ENCODE measurements around the gene ADIPOR2.

ADIPOR2 gene

DNA sequence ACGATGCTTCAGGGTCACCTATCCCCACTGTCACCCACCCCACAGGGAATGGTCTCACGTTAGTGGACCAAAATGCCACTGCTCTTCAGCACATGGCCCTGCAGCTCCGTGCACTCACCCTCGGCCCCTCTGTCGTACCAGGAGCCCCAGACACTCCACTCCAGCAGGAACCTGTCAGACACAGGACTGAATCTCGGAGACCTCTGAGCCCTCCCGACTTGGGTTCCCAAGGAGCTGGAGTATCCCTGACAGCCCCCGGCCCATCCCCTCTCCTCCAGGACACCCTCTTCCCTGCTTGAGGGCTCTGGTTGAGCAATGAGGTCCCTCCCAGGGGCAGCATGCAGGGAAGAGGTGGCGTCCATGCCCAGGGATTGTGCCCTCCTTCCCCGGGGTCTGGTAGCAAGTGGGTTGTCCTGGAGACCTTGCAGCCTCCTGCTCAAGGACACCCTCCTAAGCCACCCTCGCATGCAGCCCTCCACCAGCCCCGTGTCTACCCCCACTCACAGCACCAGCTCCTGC lies 109.1 kb downstream of the ADIPOR2 start:
- DNase-seq (ENCODE audit: low spot score), result no peak

DNA sequence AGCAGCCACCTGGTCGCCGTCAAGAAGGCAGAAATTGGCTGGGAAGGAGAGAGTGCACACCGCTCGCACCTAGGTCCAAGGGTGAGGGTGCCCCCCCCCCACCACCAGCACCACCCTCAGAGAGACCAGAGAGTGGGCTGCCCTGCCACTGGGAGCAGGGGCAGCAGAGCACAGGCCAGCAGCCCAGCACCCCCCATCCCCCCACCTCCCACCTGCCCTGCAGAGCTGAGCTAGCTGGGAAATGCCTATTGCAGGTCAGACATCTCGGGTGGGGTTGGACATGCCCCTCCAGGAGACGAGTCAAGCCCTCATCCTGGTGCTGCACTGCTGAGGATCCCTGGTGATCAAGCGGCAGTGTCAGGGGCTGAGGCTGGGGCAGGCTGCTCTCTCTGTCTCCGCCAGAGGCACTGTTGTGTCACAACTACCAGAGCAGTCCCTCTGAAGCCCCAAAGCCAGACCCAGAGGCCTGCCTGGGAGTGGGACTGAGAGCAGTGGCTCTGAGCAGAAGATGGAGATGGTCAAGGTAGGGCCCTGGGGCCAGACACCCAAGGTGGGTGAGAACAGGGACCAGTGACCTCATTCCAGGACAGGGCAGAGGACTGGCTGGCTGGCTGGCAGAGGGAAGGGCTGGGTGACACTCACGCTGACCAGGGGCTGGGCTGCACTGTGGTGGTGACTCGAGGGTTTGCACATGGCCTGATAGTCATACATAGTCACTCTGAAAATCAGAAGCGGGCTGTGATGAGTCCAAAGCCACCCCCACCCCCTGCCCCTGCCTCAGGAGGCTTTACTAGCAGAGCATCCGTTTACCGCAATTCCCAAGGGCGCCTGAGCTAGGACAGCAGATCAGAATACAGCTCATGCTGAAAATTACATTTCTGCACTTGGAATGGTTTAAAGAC lies 109.8 kb downstream of the ADIPOR2 start:
- DNase-seq (ENCODE audit: low spot score), result peak; percentile 68

DNA sequence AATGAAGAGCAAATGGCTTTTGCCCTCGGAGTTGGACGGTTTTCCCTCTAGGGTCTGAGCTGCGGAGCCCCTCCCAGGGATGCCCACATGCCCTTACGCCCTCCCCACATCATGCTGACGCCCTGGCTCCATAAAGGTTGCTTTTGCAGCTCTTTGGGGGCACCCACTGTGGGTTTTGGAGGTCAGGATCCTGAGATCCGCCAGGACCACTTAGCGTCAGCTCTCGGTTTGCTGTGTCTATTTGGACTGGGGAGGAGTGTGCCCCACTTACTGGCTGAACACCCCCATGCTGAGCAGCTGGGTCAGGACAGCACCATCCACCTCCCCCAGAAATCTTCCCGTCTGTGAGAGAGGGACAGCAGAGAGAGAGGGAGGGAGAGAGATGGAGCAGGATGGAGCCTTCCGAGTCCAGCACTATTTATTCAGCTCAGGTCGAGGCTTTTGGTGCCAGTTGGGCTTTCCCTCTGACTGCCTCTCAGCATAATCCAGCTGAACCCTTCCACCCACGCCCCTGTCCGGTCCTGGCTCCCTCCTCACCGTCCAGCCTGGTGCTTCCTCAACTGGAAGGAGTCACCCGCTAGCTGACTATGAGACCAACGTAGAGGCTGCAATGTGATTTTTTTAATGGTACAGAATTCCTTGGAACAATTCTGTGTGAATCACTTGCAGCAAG lies 110.6 kb downstream of the ADIPOR2 start:
- DNase-seq (ENCODE audit: low spot score), result no peak

DNA sequence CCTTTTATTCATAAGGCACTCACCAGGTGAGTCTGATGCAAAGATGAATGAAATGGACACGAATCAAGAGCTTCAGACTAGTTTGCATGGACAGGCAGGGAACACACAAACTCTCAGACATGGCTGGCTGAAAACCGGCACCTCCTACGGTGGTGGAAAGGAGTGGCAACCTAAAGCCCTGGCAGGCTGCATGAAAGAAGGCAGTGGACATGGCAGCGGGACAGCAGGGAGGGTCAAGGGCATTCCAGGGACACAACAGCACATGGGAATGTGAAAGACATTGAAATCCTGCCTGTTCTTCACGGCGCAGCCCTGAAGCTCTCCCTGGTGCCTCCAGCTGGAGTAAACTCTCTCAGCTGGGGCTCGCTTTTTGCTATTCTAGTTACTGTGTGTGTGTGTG lies 112.9 kb downstream of the ADIPOR2 start:
- no peak for DNase-seq (ENCODE audit: low spot score)

DNA sequence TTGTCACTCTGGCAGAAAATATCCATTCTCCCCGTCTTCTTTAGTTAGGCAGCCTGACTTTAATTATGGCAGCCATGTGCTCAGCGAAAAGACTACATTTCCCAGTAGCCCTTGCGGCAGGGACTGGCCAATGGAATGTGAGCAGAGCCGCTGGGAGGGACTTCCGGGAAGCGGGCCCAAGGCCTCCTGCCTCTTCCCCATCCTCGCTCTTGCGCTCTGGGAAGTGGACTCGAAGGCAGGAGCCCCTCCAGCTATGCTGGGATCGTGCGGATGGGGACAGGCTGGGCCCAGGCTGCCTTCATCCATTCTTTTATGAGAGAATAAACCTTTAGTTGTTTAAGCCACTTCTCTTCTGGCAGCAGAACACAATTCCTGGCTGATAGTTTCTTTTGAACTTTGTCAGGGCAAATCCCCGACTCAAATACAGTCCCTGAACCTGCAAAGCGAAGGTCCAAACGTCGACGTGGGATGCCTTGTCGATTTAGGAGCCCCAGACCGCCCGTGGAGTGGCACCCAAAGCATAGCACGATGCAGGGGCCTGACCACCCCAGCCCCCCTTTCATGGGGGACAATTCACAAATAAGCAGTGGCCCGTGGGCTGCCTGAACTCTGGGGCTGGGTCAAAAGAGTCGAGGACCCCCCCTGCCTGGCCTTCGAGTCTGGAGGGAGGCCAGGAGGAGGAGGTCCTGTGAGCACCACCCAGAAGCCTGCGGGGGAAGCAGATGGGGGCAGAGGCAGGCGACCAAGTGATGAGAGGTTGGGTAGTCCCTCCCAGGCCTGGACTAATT lies 113.9 kb downstream of the ADIPOR2 start:
- peak; percentile 93 for DNase-seq (ENCODE audit: low spot score)

DNA sequence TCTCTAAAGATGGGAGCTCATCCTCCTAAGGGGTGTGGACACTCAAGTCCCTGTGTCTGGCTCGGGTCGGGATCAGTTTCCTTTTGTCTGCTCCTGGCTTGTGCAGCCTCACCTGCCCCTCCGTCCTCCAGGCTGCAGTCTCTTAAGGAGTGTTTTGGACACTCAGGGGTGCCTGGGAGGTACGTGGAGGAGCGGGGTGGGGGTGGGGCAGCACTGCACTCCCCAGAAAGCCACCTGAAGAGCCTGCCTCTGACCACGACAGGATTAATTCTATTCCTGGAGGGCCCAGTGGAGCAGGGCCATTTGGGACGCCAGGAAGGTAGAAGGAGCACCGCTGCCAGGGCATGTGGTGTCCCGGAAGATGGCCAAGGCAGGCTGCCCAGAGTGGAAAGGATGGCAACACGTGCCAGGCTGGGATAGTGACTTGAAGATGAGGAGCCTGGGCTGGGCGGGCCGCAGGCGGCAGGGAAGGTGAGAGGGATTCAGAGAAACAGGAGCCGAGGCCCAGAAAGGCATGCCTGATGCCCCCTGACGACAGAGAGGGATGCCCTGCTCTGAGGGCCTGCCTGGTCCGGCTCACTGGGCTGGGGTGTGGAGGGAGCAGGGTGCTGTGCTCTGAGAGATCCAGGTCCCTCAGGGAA lies 114.7 kb downstream of the ADIPOR2 start:
- DNase-seq (ENCODE audit: low spot score), result no peak

DNA sequence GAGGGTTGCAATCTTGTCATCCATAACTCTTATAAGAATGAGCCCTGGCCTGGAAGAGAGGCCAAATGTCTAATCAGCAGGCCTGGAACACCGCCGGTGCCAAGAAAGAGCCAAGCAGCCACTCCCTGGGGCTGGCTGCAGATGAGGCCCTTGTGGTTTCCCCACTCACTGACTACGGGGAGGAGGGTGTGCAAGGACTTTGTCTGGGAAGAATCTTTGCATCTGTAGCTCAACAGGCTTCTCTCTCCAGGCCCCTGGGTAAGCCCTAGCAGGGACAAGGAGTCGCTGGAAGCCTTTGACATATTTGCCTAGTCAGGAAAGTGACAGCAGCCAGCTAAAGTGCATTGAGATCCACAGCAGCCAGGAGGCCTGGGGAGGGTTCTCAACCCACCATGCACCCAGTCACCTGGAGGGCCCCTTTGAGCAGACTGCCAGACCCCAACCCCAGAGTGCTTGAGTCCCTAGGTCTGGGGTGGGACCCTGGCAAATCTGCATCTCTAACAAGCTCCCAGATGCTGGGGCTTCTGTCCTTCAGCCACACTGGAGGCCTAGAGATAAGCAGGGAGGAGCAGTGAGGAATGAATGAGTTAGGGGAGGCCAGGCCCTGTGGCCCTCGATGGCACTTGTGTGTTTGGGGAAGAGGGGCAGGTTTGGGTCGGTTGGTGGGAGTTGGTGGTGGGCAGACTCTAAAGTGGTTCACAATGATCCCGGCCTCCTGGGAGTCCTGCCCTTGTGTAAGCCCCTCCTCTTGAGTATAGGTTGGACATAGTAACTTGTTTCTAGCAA lies 115.6 kb downstream of the ADIPOR2 start:
- no peak for DNase-seq (ENCODE audit: low spot score)

DNA sequence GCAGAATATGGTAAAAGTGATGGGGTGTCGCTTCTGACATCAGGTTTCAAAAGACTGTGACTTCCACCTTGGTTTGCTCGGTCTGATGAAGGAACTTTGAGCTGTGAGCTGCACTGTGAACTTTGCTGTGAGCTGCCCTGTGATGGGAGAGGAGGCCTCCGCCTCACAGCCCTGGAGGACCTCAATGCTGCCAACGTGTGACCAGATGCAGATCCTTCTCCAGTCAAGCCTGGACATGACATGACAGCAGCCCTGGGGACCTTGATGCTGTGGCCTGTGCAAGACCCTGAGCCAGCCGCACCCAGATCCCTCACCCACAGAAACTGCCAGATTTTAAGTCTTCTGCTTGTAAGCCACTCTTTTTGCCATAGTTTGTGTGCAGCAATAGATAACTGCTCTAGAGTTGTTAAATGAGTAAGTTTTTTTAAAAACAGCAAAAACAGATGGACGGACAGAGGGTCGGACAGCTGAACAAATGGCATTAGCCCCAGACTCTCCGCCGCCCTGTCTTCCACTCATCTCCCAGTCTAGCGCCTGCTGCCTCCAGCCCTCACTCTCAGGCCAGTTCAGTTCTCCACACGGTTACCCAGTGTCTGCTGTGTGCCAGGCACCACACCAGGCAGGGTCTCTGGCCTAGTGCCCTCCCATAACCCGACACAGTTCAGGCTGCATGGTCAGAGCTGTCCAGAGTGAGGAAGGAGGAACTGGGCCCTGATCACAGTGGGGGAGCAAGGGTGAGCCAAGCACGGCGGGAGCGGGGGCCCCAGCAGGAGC lies 116.4 kb downstream of the ADIPOR2 start:
- no peak for DNase-seq (ENCODE audit: low spot score)

DNA sequence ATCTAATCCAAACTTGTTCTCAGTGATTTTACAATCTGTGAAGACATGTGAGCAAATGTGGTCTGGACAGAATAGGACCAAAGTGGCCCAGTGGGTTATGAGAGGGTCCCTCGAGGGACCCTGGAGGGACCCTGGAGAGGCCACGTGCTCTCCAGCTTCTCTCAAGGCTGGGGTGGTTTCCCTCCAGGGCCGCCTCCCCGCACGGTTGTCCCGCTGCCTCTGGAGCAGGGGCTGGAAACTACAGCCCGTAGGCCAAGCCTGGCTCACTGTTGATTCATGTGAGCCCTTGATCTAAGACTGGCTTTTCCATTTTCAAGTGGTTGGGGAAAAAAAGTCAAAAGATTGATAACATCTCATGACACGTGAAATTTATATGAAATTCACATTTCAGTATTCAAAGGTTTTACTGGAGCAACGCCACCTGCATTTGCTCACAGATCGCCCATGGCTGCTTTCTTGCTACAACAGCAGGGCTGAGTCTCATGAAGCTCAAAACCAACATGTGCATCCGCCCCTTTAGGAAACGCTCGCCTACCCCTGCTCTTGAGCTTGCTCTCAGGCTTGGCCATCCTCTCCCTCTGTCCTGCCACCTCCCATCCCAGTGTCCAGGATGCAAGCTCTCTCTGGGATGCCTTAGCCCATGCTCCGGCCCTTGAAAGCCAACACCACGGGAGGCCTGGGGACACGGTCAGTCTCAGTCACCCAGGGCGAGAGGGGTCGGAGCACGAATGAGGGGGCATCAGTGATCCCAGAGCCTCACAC lies 117.3 kb downstream of the ADIPOR2 start:
- DNase-seq (ENCODE audit: low spot score), result no peak

DNA sequence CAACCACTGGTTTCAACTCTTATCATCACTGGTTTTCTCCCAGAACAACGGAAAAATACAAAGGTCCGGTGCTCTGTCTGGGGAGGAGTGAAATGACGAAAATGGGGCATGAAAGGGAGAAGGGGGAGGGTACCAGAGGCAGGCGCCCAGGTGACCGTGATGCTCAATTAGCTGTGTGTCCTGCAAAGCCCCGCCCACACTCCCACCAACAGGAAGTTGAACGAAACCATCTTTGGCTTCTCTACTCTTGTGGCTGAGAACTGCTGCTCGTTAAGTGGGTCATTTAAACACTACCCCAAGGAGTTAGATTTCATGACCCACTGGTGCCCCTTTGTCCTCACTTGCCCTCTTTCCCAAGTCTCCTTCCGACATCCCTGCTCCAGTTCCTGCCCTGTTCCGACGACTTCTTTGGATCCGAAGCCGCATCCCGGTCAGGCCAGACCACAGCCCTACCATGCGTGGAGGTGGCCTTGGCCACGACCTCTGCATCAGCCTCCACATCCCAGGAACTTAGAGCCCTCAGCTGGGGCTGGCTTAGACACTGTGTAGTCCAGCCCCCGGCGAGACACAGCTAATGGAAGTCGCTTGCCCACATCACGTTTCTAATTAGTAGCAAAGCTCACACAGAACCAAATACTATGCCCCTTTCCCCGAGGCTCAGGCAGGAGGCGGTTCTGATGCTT lies 118.1 kb downstream of the ADIPOR2 start:
- no peak for DNase-seq (ENCODE audit: low spot score)

DNA sequence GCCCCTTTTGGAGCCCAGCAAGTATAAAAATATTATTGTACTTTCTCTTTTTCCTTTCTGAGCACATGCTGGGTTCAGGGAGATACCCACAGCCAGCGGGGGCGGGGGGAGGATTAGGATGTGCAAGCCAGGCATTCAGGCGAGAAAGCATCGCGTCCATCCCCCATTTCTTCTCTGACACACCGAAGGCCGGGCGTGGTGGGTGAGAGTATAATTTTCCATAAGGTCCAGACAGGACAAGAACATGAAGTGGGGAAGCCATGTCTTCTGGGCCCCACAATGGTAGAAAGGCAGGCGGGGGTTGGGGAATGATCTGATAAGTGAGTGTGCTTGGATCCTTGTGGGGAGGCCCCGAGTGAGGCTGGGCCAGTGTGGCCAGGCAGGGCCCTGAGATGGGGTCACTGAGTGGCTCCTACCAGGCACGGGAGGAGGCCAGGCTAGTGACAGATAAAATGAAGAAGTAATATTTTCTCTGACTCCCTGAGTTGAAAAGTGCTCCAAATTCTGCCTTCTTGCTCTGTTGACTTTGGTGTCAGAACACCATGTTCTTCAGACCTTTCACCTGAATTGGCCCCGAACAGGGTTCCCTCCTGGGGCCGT lies 118.8 kb downstream of the ADIPOR2 start:
- no peak for DNase-seq (ENCODE audit: low spot score)

DNA sequence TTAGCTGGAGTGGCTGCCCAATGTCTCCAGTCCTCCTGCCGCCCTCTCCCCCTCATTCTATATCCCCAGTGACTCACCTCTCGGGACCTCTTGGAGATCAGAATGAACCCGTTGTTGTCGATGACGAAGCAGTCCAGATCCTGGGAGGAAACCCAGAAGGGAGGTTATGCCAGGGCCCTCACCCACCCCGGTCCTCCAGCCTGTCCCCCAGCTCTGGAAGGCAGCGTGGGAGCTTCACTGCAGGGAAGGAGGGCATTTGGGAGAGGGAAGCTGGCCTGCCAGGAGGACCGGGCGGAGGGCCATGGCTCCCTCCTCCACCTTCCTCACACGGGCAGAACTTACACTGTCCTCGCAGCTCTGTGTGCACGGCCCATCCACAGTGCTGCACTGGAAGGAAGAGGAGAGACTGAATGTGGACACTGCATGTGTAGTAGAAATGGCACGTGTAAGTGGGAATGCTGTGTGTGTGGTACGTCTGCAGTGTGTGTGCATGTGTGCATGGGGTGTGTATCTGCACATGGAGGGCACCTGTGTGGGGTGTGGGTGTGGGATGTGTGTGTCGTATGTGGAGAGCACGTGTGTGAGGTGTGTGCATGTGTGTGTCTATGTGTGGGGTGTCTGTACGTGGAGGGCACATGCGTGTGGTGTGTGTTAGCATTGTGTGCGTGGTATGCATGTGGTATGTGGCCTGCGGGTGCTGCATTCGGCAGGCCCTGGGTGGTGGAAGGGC lies 119.5 kb downstream of the ADIPOR2 start:
- no peak for DNase-seq (ENCODE audit: low spot score)

DNA sequence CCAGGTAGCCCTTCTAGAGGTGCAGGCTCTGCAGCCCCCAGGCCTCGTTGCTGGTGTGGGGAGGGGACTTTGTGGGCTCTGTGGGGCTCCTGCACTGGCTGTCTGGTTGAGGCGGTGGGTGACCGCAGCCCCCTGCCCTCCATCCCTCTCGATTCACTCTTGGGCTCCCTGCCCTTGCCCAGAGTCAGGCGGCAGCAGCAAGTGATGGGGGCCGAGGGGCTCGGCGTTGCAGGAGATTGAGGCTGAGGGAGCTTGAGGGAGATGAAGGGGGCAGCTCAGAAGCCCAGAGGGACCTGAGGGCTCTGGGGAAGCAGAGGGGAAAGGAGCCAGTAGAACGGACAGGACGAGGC lies 120.0 kb downstream of the ADIPOR2 start:
- DNase-seq (ENCODE audit: low spot score), result no peak

DNA sequence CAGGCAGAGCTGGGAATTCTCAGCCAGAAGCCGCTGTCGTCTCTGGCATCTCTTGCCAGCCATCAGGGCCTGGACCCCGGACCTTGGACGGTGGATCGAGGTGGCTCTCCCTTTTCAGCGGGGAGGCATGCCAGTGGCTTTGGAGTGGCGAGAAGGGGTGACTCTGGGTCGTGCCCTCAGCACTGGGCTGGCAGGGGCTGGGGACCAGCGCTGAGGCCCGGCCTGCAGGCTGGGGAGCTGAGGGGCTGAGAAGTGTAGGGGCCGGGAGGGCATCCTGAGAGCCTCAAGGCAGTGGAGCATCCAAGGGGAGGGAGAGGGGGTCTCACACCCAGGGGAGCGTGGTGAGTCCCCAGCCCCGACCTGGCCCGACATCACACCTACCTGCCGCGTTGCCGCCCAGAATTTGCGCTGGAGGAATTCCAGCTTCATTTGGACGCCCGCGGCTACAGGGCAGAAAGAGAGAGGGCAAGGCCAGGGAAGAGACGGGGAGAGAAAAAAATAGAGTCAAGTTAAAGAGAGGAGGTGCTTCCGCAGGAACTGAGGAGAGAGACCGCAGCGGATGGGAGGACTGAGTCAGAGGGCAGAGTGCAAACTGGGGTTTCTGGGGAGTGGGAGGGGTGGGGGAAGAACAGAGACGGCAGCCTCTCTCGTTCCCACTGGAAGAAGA lies 120.5 kb downstream of the ADIPOR2 start:
- DNase-seq (ENCODE audit: low spot score), result no peak

DNA sequence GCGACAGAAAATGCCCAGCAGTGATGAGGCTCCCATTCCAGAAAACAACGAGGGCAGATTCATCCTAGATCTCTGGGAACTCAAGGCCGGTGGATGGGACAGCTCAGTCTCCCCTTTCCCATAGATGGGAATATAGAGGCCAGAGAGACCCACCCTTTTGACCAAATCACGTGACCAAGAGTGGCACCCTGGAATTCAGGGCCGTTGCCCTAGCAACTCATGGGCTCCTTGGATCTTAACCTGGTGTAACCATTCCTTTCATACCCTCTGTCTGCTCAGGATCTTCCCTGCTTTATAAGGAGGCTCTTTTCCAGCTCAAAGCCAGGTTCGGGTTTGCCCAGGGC lies 121.0 kb downstream of the ADIPOR2 start:
- no peak for DNase-seq (ENCODE audit: low spot score)

DNA sequence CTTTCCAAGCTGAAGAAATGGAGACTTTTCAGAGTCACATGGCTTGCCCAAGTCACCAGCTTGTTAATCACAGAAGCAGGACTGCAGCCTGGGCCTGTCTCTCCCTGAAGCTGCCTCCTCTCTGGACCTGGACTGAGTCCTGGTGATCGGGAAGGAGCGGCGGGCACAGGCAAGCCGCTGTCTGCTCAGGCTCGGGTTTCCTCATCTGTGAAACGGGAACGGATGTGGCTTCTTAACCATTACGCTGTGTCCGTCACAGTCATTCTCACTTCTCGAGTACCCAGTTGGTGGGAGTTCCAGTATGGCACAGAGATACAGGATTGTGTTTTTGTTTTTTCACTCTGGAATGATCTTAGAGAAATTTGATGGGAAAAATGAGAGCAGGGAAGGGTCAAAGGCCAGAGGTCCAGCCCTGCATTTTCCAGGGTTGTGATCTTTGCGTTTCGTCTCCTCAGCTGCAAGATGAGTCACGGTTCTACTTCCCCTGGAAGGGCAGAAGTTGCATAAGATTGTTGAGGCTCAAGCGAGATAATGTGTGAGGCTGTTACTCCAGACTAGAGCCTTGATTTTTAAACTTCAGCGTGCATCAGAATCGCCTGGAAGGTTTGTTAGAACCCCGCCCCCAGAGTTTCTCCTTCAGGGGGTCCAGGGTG lies 121.9 kb downstream of the ADIPOR2 start:
- no peak for DNase-seq (ENCODE audit: low spot score)

DNA sequence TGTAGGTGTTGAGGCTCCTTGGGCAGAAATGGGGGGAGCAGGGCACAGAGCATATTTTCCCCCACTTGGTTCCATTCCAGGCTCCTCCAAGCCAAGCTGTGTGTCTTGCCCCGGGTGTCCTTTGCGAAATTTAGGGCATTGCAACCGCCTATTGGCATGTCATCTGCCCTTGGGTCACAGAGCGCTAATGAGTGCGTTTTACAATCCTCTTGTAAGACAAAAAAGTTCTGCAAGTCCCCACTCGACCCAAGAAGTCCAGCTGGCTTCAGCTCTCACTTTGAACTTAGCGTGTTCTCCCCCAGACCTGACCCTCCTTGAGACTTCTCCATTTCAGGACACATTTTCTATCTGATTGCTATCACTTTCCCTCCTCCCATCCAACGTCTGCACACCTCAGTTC lies 123.4 kb downstream of the ADIPOR2 start:
- no peak for DNase-seq (ENCODE audit: low spot score)

Data from NAMALWA (cell line).